Colon (tissue), 2 donors: ENCODE data around the gene LARGE2.

Experiments used
- FAIRE-seq: peaks from 2 replicates; lab custom pipeline; 2012; peaks lifted over from hg19 to GRCh38; lab: Jason Lieb, UNC
- donor health status: control.
- donor health status: control.

LARGE2 gene

DNA sequence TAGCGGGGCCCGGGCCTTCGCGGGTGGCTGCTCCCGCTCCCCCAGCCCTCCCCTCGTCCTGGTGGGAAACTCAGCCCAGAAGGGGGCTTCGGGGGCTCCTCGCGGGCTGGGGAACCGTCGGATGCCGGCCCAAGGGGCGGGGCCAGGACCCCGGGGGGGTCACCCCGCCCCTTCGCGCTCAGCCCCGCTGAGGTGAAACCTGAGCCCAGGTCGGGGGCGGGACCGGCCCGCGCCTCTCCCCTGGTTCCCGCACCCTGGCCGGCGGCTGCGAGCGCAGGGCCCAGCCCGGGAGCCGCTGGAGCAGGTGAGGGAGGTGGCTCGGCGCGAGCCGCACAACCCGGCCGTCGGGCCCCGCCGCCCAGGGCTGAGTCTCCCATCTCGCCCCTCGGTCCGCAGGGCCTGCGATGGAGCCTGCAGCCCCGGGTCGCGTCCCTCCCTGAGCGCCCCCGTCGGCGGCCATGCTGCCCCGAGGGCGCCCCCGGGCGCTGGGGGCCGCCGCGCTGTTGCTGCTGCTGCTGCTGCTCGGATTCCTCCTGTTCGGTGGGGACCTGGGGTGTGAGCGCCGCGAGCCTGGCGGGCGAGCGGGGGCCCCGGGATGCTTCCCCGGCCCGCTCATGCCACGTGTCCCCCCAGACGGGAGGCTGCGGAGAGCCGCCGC, at the start of gene LARGE2:
Gene LARGE2, plus strand, starts transcription at position 232 of the 658 bp plus-strand sequence. Its CDS starts 227 bp downstream, at position 459.
- FAIRE-seq: no peak

DNA sequence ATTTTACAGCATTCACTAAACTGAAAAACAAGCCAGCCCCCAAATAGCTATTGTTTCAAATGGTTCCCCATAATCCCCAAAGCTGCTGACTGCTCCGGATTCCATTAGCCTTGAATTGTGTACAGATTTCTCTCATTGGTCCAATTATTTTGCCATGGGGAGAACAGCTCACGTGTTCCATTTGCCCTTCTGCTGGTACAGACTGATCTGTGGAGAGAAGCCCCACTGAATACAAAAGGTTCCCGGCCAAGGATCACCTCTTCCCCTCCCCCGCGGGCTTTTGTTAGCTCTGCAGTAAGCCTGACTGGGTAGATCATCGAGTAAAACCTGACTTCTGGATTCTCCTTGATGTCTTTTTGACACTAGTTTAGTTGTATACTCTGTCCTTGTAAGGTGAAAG, 46.1 kb upstream of the LARGE2 start:
- FAIRE-seq: no peak

DNA sequence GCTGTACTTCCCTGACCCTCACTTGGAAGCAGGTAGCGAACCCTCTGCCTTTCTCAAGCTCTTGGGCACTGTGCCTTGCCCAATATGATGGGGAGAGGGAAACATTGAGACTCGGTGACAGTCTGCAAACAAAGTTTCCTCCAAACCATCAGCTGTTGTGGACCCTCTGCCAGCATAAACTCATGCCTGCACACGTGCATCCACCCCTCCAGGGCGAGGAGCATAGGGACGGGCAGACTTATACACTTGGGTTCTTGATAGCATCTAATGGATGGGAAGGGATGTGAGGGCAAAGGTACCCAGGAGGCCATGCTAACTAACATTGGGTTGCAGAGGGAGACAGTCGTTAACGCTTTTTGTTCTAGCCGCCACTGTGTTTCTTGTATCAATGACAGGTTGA, 45.2 kb upstream of the LARGE2 start:
- no peak for FAIRE-seq

DNA sequence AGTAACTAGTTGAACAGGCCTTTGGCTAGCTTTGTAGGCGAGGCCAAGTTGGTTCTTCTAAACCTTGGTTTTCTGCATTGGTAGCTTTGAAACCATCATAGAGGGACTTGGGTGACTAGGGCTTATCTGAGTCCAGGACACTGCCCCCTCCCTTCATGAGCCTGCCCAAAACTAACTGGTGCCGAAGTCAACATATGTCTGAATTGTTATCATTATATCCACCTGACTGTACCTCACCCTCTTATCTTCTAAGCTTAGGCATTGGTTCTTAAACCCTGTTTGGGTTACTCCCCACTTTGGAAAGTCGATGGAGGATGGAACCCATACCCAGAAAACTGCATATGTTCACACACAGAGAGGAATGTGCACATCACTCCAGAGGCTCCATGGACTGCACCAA, 44.6 kb upstream of the LARGE2 start:
- no peak for FAIRE-seq

DNA sequence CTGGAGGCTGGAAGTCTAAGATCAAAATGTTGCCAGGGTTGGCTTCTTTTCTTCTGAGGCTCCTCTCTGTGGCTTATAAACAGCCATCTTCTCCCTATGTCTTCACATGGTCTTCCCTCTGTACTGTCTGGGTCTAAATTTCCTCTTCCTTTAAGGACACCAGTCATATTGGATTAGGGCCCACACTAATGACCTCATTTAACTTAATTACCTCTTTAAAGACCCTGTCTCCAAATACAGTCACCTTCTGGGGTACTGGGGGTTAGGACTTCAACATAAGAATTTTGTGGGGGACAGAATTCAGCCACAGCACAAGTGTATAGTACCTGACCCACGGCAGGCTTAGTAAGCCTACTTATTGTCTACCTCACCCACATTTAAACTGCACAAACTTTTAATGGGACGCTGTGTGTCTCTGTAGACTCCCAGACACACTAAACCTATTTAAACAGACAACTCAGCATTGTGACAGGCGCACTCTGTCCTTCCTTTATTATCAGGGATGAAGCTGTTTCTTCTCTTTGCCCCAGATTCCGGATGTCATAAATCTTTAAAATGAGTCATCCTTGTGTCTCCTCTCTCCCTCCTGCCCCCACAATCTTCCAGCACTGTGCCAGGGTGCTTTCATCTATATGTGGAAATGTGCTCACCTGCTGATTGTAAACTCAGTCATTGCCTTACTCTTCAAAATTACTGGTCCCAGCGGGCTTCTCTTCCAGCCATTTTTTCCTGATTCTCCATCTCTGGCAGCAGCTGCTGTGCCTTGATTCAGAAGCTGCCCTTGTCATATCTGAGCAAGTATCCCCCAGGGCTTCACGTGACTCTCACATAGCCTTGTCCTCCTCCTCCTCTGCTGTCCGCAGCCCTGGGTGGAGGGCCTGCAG, 42.4 kb upstream of the LARGE2 start:
- no peak for FAIRE-seq

DNA sequence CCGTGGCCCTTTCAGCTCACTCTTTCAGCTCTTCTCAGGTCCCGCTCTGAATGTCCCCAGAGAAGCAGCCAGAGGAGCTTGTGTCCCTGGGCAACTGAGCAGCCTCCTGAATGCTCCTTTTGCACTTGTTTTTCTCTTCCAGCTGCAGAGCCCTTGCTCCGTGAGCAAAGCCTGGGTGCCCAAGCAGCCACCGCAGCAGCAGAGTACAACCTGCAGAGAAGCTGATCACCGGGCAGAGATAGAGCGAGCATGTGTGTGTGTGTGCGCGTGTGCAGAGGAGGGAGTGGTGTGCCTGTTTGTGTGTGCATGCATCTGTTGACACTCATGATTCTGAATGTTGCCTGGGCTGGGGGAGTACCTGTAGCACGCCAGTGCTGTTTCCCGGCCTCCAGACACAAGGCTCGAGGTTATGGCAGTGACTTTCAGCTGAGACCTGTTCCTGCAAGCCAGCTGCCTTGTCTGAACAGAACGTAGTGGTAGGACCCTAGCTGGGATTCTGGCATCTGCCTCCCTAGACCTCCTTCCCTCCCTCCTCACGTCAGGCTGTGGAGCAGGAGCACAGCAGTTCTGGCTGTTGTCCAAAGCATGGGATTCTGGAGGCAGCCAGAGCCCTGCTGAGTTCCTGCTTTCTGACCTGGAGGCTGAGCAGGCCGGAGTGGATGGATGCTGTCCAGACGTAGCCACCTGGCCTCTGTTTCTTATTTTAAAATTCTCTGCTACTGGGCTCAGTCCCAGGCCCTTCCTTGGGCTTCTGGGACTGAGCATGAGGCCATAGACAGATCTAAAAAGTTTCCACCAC, 41.5 kb upstream of the LARGE2 start:
- FAIRE-seq: no peak

DNA sequence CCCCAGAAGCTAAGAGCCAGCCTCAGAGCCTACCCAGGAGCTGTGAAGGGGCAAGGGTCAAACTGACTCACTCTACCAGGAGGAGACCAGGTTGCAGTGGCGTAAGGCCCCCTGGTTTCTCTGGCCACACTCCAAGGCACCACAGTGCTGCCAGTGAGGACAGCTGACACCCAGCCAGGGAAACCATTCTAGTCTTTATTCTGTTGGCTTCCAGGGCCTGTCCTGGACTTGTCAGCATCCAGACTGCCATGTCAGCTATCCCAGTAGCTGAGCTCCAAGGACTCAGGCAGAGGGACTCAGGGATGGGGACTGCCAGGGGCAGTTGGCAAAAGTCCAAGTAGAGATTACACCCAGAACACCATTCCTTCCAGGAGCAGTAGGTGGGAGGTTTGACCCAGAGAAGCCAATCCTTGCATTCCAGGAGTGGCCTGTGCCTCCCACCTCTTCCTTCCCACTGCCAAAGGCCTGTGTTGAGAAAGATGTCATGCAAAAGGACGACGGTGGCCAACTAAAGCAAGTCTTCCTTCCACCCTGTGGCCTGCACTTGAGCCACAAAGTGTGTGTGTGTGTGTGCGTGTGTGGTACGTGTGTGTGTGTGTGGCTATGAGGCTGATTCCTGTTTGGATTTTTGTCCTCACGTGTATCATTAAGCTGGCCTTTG, 40.6 kb upstream of the LARGE2 start:
- FAIRE-seq: no peak

DNA sequence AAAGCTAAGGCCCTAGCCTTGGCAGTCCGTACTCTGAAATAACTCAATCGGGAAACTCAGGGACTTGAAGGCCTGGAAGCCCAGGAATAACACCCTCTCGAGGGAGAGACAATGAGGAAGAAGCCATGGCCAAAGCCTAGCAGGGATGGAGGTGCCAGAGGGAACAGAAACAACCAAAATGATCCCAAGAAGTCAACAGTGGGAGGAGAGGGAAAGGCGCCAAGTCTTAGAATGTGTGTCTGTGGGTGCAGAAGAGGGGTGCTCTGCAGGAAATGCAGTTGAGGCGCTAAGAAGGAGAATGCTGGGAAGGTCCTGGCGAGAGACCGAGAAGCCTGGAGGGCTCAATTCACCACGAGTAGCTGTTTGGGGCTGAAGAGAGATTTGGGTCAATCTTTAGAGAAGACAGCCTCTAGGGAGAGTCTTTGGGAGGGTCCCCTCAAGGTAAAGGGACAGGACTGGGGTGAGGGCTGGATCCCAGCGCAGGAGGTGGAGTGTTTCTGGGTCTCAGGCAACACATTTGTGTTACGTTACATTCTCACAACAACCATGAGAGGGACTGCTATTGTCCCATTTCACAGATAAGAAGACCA, 37.8 kb upstream of the LARGE2 start:
- no peak for FAIRE-seq

DNA sequence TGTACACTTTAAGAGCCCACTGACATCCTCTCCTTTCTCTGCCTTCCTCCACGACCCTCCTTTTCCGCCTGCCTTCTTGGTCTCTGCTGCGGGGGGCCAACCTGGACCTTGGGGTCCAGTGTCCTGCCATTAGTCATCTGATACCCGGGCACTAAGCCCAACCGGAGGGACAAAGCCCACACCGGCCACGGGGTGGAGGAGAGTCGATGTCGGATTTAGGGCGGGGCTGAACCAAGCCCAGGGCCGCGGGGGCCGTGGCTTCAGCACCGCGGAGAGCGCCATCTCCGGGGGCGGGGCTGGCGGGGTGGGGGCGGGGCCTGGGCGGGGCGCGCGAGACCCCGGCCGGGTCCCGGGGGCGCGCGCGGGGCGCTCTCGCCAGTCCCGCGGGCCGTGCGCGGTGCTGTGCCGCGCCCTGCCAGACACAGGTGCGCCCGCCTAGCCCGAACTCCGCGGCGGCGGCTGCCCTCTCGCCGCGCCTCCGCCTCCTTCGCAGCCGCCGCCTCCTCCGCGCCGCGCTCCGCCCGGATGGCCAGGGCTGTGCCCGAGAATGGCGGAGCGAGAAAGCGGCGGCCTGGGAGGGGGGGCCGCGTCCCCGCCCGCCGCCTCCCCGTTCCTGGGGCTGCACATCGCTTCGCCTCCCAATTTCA, 37.1 kb upstream of the LARGE2 start, which contains the start of gene MAPK8IP1:
Gene MAPK8IP1, plus strand, starts transcription at position 378 of the 647 bp plus-strand sequence. Its CDS starts 170 bp downstream, at position 548.
- no peak for FAIRE-seq

DNA sequence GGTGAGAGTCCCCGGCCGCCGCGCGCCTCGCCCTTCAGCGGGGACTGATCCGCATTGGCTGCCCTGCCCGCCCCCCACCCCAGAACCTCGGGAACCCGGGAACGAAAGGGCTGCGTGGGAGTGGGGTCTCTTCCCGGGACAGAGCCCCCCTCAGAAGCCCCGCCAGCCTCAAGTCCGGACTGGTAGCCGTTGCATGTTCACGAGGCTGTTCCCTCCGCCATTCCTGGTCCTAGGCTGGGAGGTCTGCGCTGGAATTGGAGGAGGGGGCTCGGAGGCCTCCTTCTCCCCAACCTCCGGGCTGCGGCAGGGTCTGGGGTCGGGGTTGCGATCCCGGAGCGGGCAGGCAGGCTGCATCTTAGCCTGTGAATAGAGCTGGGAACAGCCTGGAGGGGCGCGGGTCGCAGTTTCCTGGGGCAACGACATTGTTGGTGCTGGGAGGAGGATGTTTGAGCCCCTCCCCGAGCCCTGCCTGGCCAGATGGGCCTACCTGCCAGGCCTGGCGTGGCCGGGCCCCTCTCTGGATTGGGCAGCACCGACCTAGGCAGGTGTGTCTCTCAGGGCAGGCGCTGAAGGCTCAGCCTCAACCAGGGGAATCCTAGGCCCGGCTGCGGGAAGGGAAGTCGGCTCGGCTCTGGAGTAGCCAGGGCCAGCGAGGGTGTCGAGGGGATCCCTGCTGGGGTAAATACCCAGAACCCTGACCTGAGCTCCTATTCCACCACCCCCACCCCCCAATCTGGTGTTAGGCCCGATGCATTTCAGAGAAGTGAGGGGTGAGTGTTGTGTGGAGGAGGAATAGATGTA, 36.3 kb upstream of the LARGE2 start:
- no peak for FAIRE-seq

DNA sequence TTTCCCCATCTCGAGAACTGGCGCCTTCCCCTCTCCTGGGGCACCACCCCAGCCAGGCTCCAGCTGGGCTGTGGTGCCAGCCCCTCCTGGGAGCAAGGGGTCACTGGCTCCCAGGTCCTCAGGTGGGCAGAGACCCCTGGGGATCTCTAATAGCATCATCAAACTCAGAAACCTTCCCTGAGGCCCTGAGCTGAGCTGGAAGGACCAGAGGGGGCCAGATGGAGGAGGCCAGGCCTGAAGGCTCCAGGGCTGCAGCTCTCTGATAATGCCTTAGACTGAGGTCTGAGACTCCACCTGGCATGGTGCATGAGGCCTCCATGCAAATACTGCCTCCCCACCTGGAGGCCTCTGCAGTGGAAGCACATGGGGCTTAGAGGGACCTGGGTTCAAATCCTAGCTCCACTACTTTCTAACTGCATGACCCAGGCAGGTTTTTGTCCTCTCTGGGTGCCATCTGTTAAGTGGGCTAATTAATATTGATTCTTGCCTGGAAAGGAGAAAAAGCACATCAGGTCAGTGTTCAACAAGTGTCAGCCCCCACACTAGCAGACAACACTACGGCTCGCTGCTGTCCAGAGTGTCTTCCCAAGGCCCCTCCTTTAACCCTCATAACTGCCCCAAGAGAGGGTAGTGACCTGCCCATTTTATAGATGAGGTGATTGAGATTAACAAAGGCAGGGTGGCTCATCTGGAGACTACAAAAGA, 35.5 kb upstream of the LARGE2 start:
- FAIRE-seq: no peak

DNA sequence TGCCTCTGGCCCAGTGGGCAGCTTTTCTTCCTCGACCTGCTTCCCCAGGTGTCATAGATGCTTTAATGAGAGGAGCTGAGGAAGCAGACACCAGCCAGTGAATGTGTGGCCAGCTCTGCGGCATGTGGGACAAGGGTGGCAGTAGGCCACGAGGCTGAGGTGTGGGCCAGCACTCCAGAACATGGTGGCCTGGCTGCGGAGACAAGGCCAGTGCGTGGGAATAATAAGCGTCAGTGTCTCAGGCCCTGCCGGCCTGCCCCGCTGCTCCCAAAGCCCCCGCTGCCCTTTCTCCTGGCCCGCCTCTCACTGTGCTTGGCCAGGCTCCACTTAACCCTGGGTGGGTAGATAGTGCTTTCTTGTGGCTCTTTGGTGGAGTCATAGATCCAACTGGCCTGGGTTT, 34.9 kb upstream of the LARGE2 start:
- no peak for FAIRE-seq

DNA sequence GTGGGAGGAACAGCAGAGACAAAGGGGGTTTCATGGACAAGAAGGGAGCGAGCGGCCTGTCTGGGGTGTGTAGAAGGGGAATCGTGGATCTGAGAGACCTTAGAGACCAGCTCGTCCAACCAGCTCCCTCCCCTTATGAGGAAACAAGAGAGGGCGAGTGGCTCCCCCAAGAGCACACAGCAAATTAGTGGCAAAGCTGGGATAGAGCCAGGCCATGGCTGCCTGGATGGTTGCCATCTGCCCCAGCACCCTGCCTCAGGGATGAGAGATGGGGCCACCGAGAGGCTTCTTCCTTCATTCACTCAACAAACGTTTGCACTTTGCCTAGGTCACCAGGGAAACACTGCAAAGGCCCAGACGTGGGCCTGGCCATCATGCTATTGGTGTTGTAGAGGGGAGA, 32.9 kb upstream of the LARGE2 start:
- FAIRE-seq: no peak

DNA sequence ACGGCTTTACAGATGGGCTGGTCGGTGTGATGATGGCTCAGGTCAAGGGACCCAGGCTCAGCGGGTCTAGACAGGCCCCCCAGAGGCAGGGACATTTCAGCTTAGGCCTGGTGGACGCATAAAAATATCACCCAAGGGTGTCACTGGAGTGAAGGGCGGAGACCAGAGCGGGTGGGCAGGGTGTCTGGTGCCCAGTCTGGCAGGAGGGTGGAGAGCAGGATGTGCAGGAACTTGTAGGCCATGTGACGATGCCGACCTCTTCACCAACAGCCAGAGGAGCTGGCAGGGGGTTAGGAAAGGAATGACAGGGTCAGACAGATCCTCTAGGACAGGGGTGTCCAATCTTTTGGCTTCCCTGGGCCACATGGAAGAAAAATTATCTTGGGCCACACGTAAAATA, 32.5 kb upstream of the LARGE2 start:
- FAIRE-seq: no peak

DNA sequence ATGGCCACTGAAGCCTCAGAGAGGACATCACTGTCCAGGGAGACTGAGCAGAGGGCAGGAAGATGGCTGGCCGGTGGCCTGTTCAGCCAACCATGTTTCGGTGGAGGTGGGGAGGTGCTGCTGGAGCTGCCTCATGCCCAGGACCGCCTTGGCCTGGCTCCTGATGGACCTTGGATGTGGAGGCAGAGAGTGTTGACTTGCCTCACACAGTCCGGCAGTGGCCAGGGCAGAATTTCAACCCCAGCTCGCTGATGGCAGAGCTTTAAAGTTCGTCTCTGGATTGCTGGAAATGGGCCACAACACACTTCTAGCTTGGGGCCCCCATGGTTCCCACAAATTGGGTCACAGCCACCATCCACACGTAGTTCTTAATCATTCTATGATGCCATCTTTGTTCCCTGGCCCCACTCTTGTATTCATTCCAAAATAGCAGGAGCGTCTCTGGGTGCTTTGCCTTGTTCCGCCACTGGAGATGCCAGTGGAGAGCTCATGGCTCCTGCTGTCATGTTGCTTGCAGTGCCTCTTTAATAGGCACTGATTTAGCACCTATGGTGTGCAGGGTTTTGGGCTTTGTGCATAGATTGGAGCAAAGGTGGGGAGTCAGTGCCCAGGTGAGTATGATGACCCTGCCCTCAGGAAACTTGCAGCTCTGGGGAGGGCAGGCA, 31.4 kb upstream of the LARGE2 start:
- FAIRE-seq: no peak

DNA sequence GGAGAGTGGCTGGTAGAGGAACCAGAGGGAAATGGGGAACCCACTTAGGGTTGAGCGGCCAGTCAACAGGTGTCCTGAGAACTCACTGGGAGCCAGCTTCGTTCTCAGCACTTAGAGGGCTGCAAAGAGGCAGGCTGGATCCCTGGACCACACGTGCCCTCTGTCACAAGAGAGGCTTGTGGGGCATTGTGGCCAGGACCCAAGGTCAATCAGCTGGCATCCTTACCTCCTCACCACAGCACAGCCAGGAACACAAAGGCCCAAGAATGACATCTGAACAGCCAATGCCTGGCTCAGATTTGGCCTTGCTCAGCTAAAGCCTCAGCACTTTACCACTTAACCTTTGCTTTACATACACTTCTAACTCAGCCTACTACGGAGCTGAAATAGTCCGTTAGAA, 29.6 kb upstream of the LARGE2 start:
- no peak for FAIRE-seq

DNA sequence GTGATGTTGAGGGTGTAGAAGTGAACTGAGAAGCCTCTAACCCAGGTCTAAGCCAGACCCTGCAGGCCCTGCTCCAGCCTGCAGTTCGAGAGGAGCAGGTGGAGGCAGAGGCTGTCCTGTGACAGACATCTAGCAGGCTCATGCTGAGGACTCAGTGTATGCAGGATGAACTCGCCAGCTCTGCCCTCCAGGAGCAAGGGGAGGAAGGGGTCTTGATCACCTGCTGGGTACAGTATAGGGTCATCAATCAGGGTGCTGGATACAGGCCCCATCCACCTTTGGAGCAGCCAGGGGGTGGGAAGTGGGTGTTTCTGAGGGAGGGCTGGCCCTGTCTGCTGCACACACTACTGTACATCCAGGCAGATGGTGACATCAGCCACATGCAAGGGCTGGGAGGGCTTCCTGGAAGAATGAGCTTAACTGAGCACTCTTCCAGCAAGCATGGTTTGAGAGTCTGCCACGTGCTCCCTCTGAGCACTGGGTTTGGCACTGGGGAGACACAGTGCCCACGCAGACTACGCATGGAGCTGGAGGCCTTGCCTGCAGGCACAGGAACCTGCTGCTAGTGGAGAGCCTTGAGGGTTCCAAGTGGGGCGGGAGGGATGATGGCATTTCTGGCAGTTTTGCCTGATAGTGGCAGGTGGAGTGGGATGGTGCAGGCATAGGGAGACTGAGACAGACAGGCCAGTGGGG, 27.8 kb upstream of the LARGE2 start:
- FAIRE-seq: no peak

DNA sequence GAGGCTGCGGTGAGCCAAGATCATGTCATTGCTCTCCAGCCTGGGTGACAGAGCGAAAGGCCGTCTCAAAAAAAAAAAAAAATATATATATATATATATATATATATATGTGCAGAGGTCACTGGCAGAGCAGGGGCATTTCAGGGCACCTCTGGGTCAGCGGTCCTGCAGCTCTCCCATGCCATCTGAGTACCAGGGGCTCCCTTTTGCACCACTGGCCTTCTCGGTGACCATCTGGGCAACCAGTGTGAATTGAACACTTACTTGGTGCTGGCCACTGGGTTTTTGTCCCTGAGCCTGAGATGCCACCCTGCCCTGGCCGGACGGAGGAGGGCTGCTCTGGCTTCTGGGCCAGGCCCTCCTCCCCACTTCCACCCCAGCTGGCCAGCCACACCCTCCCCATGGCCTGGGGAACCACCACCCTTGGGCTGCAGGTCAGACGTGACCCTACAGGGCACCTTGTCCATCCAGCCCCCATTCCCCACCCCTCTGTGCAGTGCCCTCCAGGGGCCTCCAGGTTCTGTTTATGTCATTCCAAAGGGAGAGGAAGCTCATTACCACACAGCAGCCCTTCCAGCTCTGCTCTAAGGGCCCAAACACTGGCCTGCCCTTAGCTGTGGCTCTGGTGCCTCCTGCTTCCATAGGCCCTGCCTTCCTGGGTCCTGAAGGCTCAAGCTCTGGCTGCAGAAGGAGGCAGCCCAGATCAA, 26.8 kb upstream of the LARGE2 start:
- no peak for FAIRE-seq
